Panc1 (cell line): ENCODE data around the gene PPIL1. TPM values are rescaled to one million over a fixed set of nuclear protein-coding genes. Genes with fewer than 3 reads are reported as not detected.

ENCODE experiments used
- ATAC-seq: fragments of 200-7000 bp; cut with Tn5 transposase; 2 replicates; pipeline ENCODE4 v1.9.1; 2020; ENCODE audit warnings: mild to moderate bottlenecking, moderate library complexity
- BruUV-seq: library from RNA; stranded (reverse); fragments of 400-500 nt; replicated peaks from 2 replicates; lab custom pipeline; 2021; lab: Mats Ljungman, UMichigan
- CTCF ChIA-PET: fragments of 300-600 bp; sonication (Branson Sonifier 250); formaldehyde crosslinking; loops from one replicate; lab custom pipeline; 2022; ENCODE audit warnings: antibody characterized with exemption; lab: Charles Lee
- POLR2A ChIA-PET: fragments of 300-600 bp; sonication (Branson Sonifier 250); formaldehyde crosslinking; loops from one replicate; lab custom pipeline; 2022; ENCODE audit warnings: antibody characterized with exemption; lab: Charles Lee
- DNase-seq: peaks from one replicate; pipeline ENCODE4 v3.0.0-alpha.2; 2010; ENCODE audit warnings: low read depth, low spot score
- H3K27ac ChIP-seq: 2 replicates; pipeline ENCODE4 v1.5.1; 2011; ENCODE audit warnings: mild to moderate bottlenecking, low read length, inconsistent platforms
- H3K27me3 ChIP-seq: fragments of 200-500 bp; sonication (Bioruptor generic); 2 replicates; pipeline ENCODE4 v1.6.0; 2014; ENCODE audit warnings: low read length, inconsistent platforms; ENCODE audit not compliant: control insufficient read depth, insufficient read depth
- H3K36me3 ChIP-seq: fragments of 200-500 bp; sonication (Bioruptor generic); 2 replicates; pipeline ENCODE4 v1.5.1; 2014; ENCODE audit warnings: inconsistent platforms, mild to moderate bottlenecking, low read length, moderate library complexity; ENCODE audit not compliant: control insufficient read depth, insufficient read depth
- H3K4me1 ChIP-seq: 2 replicates; pipeline ENCODE4 v1.5.1; 2011; ENCODE audit warnings: inconsistent platforms, mild to moderate bottlenecking, low read length, moderate library complexity; ENCODE audit not compliant: control insufficient read depth, insufficient read depth
- H3K4me3 ChIP-seq, 2 experiments: 2 replicates each; pipeline ENCODE4 v1.5.1; 2011 to 2012; ENCODE audit warnings: low read depth in 2 of 2, low read length in 2 of 2, mild to moderate bottlenecking in 2 of 2, inconsistent platforms in 1 of 2, moderate library complexity in 1 of 2
- H3K9me3 ChIP-seq: fragments of 200-500 bp; sonication (Bioruptor generic); 2 replicates; pipeline ENCODE4 v1.5.1; 2014; ENCODE audit warnings: low read depth, mild to moderate bottlenecking, inconsistent platforms, low read length, moderate library complexity; ENCODE audit not compliant: control insufficient read depth, insufficient read depth
- POLR2AphosphoS5 ChIP-seq: IDR thresholded peaks from 2 replicates; pipeline ENCODE4 v1.6.1; 2012; ENCODE audit warnings: mild to moderate bottlenecking, low read depth, low read length, moderate library complexity
- SIN3A ChIP-seq: IDR thresholded peaks from 2 replicates; pipeline ENCODE4 v1.6.1; 2012; ENCODE audit warnings: low read depth, mild to moderate bottlenecking, low read length, moderate library complexity, borderline replicate concordance; ENCODE audit not compliant: insufficient read depth
- TCF7L2 ChIP-seq: IDR thresholded peaks from 2 replicates; pipeline ENCODE4 v1.6.1; 2011; ENCODE audit warnings: mild to moderate bottlenecking, low read depth, low read length, inconsistent platforms
- in situ Hi-C: cut with HindIII; loops from 2 replicates; pipeline ENCODE4 v1.10.0; 2016; ENCODE audit warnings: low sequenced_read_pairs, low pct_unique_long_range_greater_than_20kb
- intact Hi-C: fragments of 100-400 bp; cut with micrococcal nuclease; formaldehyde crosslinking; loops from one replicate; pipeline ENCODE4 v1.10.0; 2022; ENCODE audit not compliant: unreplicated experiment
- total RNA-seq: library from RNA; stranded (reverse); gene quantifications from one replicate; pipeline ENCODE4 v1.2.1, GENCODE V29; 2021; ENCODE audit not compliant: unreplicated experiment
- TF ChIP-seq, protein P1 (sequence below): fragments of 450-650 bp; IDR thresholded peaks from 2 replicates; pipeline ENCODE4 v1.5.1; 2017; ENCODE audit warnings: mild to moderate bottlenecking
- TF ChIP-seq, protein P2 (sequence below), 2 experiments: IDR thresholded peaks; 2 replicates each; pipeline ENCODE4 v1.6.1; 2011 to 2012; ENCODE audit warnings: low read depth in 2 of 2, control low read depth in 1 of 2, low read length in 1 of 2, mild to moderate bottlenecking in 1 of 2, moderate library complexity in 1 of 2; ENCODE audit not compliant: insufficient read depth in 1 of 2

The PPIL1 gene
- total RNA-seq, 1 experiment from 2014 or later: 44.1 TPM

DNA sequence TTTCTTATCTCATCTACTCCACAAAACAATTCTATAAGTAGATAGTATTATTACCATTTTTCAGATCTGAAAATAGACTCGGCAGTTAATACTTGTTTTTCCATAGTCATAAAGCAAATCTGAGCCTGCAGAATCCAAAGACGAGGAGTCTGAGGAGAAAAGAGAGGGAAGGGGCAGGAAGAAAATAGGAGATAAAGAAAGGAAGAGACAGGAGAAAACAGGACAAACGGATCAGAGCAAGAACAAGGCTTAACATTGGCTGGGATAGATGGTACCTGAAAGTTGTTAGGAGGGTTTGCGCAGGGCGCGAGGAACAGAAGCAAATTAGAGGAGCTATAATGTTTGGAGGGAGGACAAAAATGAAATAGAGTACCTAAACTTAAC, 639 bp upstream of the PPIL1 start:
- in situ Hi-C loops (no loop called here), intact Hi-C loops (no loop called here)
- ATAC-seq: no peak
- H3K9me3 ChIP-seq: no peaks in the 10 kb centered on the region
- H3K27me3 ChIP-seq: no peaks in the 10 kb centered on the region
- H3K27ac ChIP-seq: peak overlapping the region; percentile 95
- no peak for DNase-seq
- CTCF ChIA-PET: interaction anchor here (0.6 to 0.9 kb wide), 2 partner anchors 39 to 144 kb away, joined by 7 to 9 read pairs; no protein-coding TSS in a partner anchor
- POLR2A ChIA-PET: no interaction called here
- peaks cover 2% of the 10 kb centered on the region for H3K36me3 ChIP-seq
- H3K4me1 ChIP-seq: peaks cover 16% of the 10 kb centered on the region
- no peak for TF ChIP-seq POLR2AphosphoS5
- TF ChIP-seq, protein P1, sequence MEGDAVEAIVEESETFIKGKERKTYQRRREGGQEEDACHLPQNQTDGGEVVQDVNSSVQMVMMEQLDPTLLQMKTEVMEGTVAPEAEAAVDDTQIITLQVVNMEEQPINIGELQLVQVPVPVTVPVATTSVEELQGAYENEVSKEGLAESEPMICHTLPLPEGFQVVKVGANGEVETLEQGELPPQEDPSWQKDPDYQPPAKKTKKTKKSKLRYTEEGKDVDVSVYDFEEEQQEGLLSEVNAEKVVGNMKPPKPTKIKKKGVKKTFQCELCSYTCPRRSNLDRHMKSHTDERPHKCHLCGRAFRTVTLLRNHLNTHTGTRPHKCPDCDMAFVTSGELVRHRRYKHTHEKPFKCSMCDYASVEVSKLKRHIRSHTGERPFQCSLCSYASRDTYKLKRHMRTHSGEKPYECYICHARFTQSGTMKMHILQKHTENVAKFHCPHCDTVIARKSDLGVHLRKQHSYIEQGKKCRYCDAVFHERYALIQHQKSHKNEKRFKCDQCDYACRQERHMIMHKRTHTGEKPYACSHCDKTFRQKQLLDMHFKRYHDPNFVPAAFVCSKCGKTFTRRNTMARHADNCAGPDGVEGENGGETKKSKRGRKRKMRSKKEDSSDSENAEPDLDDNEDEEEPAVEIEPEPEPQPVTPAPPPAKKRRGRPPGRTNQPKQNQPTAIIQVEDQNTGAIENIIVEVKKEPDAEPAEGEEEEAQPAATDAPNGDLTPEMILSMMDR: no peak
- TF ChIP-seq, protein P2, sequence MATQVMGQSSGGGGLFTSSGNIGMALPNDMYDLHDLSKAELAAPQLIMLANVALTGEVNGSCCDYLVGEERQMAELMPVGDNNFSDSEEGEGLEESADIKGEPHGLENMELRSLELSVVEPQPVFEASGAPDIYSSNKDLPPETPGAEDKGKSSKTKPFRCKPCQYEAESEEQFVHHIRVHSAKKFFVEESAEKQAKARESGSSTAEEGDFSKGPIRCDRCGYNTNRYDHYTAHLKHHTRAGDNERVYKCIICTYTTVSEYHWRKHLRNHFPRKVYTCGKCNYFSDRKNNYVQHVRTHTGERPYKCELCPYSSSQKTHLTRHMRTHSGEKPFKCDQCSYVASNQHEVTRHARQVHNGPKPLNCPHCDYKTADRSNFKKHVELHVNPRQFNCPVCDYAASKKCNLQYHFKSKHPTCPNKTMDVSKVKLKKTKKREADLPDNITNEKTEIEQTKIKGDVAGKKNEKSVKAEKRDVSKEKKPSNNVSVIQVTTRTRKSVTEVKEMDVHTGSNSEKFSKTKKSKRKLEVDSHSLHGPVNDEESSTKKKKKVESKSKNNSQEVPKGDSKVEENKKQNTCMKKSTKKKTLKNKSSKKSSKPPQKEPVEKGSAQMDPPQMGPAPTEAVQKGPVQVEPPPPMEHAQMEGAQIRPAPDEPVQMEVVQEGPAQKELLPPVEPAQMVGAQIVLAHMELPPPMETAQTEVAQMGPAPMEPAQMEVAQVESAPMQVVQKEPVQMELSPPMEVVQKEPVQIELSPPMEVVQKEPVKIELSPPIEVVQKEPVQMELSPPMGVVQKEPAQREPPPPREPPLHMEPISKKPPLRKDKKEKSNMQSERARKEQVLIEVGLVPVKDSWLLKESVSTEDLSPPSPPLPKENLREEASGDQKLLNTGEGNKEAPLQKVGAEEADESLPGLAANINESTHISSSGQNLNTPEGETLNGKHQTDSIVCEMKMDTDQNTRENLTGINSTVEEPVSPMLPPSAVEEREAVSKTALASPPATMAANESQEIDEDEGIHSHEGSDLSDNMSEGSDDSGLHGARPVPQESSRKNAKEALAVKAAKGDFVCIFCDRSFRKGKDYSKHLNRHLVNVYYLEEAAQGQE (IDR thresholded peaks at IDR 0.05; ENCODE audit: insufficient read depth in 1 of 2, low read depth in 2 of 2, low read length in 1 of 2): no peak
- no peak for TF ChIP-seq SIN3A
- TF ChIP-seq TCF7L2: no peak
- H3K4me3 ChIP-seq: peak overlapping the region; percentile 90 to 93
- BruUV-seq: TSS peak; percentile 96

DNA sequence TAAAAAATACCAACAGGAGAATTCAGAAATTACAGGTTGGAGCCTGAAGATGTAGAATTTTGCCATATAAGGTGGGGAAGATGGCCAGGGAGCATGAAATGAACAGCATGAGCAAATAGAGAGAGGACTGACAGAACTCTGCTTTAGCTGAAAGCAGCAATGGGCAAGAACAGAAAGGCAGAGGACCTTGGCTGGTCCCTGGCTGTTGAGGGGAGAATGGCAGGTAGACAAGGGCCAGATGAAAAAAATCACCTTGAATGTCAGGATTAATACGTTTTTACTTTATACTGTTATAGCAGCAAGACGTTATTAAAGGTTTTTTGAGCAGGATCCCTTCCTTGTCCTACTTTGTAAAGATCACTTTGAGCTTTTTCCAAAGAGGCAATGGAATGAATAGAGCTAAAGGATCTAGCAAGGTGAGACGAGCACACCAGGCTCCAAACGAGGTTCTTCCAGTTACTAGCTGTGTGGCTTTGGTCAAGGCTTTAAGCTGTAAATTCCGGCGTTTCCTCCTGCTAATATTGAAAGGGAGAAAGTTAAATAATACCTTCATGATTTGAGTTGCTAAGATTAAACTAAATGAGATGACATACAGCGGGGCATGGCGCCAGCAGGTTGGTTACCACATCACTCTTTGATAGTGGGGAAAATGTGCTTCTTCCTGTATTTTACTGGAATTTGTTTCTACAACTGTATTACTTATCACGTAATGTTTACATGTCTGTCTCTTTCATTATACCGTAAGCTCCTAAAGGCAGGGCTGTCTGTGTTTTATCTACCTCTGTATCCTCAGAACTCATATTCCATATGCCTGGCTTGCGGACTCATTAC, 776 bp downstream of the PPIL1 start:
- H3K36me3 ChIP-seq: peaks cover 9% of the 10 kb centered on the region
- no peak for TF ChIP-seq TCF7L2
- TF ChIP-seq POLR2AphosphoS5: no peak
- TF ChIP-seq, protein P1: peak; percentile 22; the same call in 1 of the 2 replicates
- peak overlapping the region; percentile 90 to 93 for H3K4me3 ChIP-seq
- intact Hi-C loops (no loop called here), in situ Hi-C loops (no loop called here)
- H3K27ac ChIP-seq: peak overlapping the region; percentile 95
- TSS peak; percentile 82 for BruUV-seq
- DNase-seq (no peak), ATAC-seq (no peak)
- peaks cover 16% of the 10 kb centered on the region for H3K4me1 ChIP-seq
- CTCF ChIA-PET: interaction anchor here (0.8 to 1.7 kb wide), 2 partner anchors 91 to 144 kb away, joined by 4 read pairs; no protein-coding TSS in a partner anchor
- H3K9me3 ChIP-seq: no peaks in the 10 kb centered on the region
- no peaks in the 10 kb centered on the region for H3K27me3 ChIP-seq
- POLR2A ChIA-PET: interaction anchor here (0.6 to 0.7 kb wide), 2 partner anchors 9 to 99 kb away, joined by 5 to 7 read pairs; no protein-coding TSS in a partner anchor
